Islet precursor cell (in vitro differentiated cells): Measurements from ENCODE around the gene CARD14.
"Not testable (repeated sequence)": the region's sequence is repeated elsewhere in the genome, so short reads cannot be mapped to it uniquely, and the experiment has no call there.

Experiments used
- DNase-seq: peaks from one replicate; pipeline ENCODE4 v3.0.0-alpha.2; 2018

Gene CARD14

DNA sequence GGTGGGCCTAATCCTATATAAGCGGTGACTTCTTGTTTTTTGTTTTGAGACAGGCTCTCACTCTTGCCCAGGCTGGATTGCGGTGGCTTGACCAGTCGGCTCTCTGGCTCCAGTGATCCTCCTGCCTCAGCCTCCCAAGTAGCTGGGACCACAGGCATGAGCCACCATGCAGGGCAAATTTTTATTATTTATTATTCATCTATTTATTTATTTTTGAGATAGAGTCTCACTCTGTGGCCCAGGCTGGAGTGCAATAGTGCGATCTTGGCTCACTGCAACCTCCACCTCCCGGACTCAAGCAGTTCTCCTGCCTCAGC is 86.2 kb downstream of the CARD14 start:
- no peak for DNase-seq

DNA sequence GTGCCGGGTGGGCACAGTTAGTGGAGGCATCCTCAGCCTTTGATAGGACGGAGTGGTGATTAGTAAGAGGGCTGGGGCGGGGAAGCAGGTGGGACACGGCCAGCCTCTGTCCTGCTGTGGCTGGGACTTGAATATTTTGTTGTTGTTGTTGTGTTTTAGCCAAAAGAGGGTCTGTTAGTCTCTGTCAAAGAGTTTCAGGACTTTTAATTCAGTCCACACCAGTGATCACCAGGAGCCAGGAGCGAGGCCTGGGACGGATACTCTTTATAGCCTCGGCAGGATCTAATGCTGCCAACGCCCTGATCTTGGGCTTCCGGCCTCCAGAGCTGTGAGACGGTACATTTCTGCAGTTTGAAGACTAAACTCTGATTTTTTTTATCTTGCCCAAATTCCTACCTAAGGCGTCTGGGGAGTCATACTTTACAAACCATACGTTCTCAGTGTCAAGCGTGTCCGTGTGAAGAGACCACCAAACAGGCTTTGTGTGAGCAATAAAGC is 87.9 kb downstream of the CARD14 start:
- no peak for DNase-seq

DNA sequence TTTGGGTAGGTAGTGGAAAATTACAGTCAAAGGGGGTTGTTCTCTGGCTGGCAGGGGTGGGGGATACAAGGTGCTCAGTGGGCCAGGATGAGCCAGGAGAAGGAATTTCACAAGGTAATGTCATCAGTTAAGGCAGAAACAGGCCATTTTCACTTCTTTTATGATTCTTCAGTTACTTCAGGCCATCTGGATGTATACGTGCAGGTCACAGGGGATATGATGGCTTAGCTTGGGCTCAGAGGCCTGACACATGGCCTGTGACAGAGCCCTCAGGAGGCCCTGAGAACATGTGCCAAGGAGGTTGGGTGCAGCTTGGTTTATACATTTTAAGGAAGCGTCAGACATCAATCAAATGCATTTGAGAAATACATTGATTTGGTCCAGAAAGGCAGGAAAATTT is 88.5 kb downstream of the CARD14 start:
- not testable (repeated sequence) for DNase-seq
